Smooth muscle cell (in vitro differentiated cells): ENCODE measurements around the gene JCAD. TPM values are rescaled to one million over a fixed set of nuclear protein-coding genes. Genes with fewer than 3 reads are reported as not detected.

ENCODE experiments used
- DNase-seq: peaks from one replicate; lab custom pipeline; 2025; ENCODE audit not compliant: unreplicated experiment; lab: John Stamatoyannopoulos, UW
- H2AFZ ChIP-seq: fragments of 200-600 bp; sonication (generic); 2 replicates; pipeline ENCODE4 v1.6.0; 2016; ENCODE audit warnings: antibody characterized with exemption, low read depth, mild to moderate bottlenecking
- H3F3A ChIP-seq: fragments of 200-600 bp; sonication (generic); 2 replicates; pipeline ENCODE4 v1.6.0; 2017; ENCODE audit warnings: antibody characterized with exemption, low read depth
- H3K27ac ChIP-seq: fragments of 200-600 bp; sonication (generic); 2 replicates; pipeline ENCODE4 v1.5.1; 2016; ENCODE audit warnings: low read depth, mild to moderate bottlenecking
- H3K27me3 ChIP-seq: fragments of 200-600 bp; sonication (generic); 2 replicates; pipeline ENCODE4 v1.6.1; 2016; ENCODE audit warnings: low read depth, mild to moderate bottlenecking
- H3K36me3 ChIP-seq: fragments of 200-600 bp; sonication (generic); 2 replicates; pipeline ENCODE4 v1.5.1; 2016; ENCODE audit warnings: low read depth
- H3K4me1 ChIP-seq: fragments of 200-600 bp; sonication (generic); 2 replicates; pipeline ENCODE4 v1.5.1; 2016; ENCODE audit warnings: low read depth
- H3K4me2 ChIP-seq: fragments of 200-600 bp; sonication (generic); 2 replicates; pipeline ENCODE4 v1.6.0; 2016; ENCODE audit warnings: mild to moderate bottlenecking
- H3K4me3 ChIP-seq: fragments of 200-600 bp; sonication (generic); 2 replicates; pipeline ENCODE4 v1.5.1; 2016; ENCODE audit warnings: mild to moderate bottlenecking
- H3K79me2 ChIP-seq: fragments of 200-600 bp; sonication (generic); 2 replicates; pipeline ENCODE4 v1.6.0; 2016; ENCODE audit warnings: low read depth, mild to moderate bottlenecking
- H3K9ac ChIP-seq: fragments of 200-600 bp; sonication (generic); 2 replicates; pipeline ENCODE4 v1.6.0; 2016; ENCODE audit warnings: low read depth
- H3K9me3 ChIP-seq: fragments of 200-600 bp; sonication (generic); replicated peaks from 2 replicates; pipeline ENCODE4 v1.5.1; 2016; ENCODE audit warnings: low read depth
- H4K20me1 ChIP-seq: fragments of 200-600 bp; sonication (generic); 2 replicates; pipeline ENCODE4 v1.6.0; 2016; ENCODE audit warnings: low read depth
- whole genome bisulfite sequencing: methylation state at CpG from one replicate; pipeline ENCODE4 v1.1.7; 2016; ENCODE audit warnings: low lambda C conversion rate; 5-methylcytosine and 5-hydroxymethylcytosine counted together
- polyA plus RNA-seq: library from polyadenylated mRNA; unstranded; fragments of >200 nt; fragmentation: Nextera tagmentation; extraction: Ambion mirVana; gene quantifications from 2 replicates; pipeline ENCODE4 v1.2.1, GENCODE V29; 2016
- total RNA-seq: library from RNA; depleted of rRNA; stranded (reverse); fragments of >200 nt; gene quantifications from 2 replicates; pipeline ENCODE4 v1.2.3, GENCODE V29; 2014
- TF ChIP-seq, protein P1 (sequence below): fragments of 200-600 bp; sonication (generic); IDR thresholded peaks from 2 replicates; pipeline ENCODE4 v1.5.1; 2017; ENCODE audit warnings: borderline replicate concordance, mild to moderate bottlenecking, antibody characterized with exemption; ENCODE audit not compliant: insufficient read depth, poor library complexity, severe bottlenecking

JCAD gene
- total and polyA plus RNA-seq, 2 experiments from 2014 or later, result 7.5 to 7.8 TPM

- Histone ChIP-seq H4K20me1 (peaks cover 84% of the 10 kb centered on the region), H3K4me2 (no peak overlapping the region), H3K9me3 (no peaks in the 10 kb centered on the region), H3K36me3 (no peaks in the 10 kb centered on the region), H2AFZ (no peak overlapping the region), H3F3A (no peaks in the 10 kb centered on the region), H3K27ac (no peak overlapping the region), H3K79me2 (peaks cover 26% of the 10 kb centered on the region), H3K4me3 (no peak overlapping the region), H3K4me1 (peaks cover 16% of the 10 kb centered on the region), H3K27me3 (no peaks in the 10 kb centered on the region), H3K9ac (no peak overlapping the region)
- 91% methylated on average over 8 of the region's 8 CpGs for WGBS
- no peak for DNase-seq
- TF ChIP-seq, protein P1, sequence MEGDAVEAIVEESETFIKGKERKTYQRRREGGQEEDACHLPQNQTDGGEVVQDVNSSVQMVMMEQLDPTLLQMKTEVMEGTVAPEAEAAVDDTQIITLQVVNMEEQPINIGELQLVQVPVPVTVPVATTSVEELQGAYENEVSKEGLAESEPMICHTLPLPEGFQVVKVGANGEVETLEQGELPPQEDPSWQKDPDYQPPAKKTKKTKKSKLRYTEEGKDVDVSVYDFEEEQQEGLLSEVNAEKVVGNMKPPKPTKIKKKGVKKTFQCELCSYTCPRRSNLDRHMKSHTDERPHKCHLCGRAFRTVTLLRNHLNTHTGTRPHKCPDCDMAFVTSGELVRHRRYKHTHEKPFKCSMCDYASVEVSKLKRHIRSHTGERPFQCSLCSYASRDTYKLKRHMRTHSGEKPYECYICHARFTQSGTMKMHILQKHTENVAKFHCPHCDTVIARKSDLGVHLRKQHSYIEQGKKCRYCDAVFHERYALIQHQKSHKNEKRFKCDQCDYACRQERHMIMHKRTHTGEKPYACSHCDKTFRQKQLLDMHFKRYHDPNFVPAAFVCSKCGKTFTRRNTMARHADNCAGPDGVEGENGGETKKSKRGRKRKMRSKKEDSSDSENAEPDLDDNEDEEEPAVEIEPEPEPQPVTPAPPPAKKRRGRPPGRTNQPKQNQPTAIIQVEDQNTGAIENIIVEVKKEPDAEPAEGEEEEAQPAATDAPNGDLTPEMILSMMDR, result no peak
Measured at GRCh38 chr10:30051220-30051619, 8.2 kb downstream of the JCAD start.

GRCh38 chr10:30050411-30050810 is 9.0 kb downstream of the JCAD start:
- H4K20me1 ChIP-seq, result peaks cover 76% of the 10 kb centered on the region
- H3K79me2 ChIP-seq, result peaks cover 25% of the 10 kb centered on the region
- TF ChIP-seq, protein P1, result no peak
- no peak overlapping the region for H3K9ac ChIP-seq
- H3K27me3 ChIP-seq, result no peaks in the 10 kb centered on the region
- H3K36me3 ChIP-seq, result no peaks in the 10 kb centered on the region
- H3K9me3 ChIP-seq, result no peaks in the 10 kb centered on the region
- H3K27ac ChIP-seq, result no peak overlapping the region
- H2AFZ ChIP-seq, result no peak overlapping the region
- peaks cover 9% of the 10 kb centered on the region for H3K4me1 ChIP-seq
- no peak for DNase-seq
- H3F3A ChIP-seq, result no peaks in the 10 kb centered on the region
- 97% methylated on average over 3 of the region's 3 CpGs for WGBS
- H3K4me2 ChIP-seq, result no peak overlapping the region
- no peak overlapping the region for H3K4me3 ChIP-seq

DNA sequence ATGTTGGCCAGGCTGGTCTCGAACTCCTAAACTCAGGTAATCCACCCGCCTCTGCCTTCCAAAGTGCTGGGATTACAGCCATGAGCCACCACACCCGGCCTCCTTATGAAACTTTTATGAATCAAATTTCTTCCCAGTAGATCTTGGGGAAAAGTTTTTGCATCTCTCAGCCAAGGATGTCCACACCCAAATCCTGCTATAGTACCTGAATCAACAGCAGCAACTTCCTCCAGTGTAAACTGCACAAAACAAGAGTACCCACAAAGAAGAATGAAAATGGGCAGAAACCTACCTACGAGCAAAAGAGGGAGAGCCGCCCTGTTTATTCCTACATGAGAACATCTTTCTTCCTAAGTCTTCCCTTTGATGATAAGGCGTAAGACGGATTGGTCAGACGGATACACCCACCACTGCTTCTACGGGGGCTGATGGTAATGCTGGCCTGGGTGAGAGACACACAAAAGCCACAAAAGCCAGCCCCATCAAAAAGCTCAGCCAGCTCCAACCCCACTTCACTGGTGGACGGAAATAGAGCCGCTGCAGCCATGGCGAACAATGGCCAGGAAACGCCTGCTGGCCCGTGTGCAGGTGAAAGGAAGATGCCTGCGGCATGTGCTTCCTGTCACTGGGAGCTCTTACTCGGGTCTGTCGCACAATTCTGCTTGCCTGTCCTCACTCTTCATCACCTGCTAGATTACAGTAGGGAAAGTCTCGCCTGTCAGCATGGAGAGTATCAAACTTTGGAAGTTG is 10.4 kb downstream of the JCAD start:
- H3F3A ChIP-seq, result no peaks in the 10 kb centered on the region
- TF ChIP-seq, protein P1, result no peak
- no peak overlapping the region for H3K27ac ChIP-seq
- no peaks in the 10 kb centered on the region for H3K27me3 ChIP-seq
- peaks cover 78% of the 10 kb centered on the region for H4K20me1 ChIP-seq
- peaks cover 18% of the 10 kb centered on the region for H3K79me2 ChIP-seq
- H3K4me2 ChIP-seq, result no peak overlapping the region
- peaks cover 4% of the 10 kb centered on the region for H3K4me1 ChIP-seq
- H3K9ac ChIP-seq, result no peak overlapping the region
- no peak overlapping the region for H3K4me3 ChIP-seq
- DNase-seq, result no peak
- 73% methylated on average over 18 of the region's 18 CpGs for WGBS
- H3K36me3 ChIP-seq, result no peaks in the 10 kb centered on the region
- no peaks in the 10 kb centered on the region for H3K9me3 ChIP-seq
- no peak overlapping the region for H2AFZ ChIP-seq
